HFF-Myc (cell line): ENCODE data around the gene NUDCD3.

Source experiments
- DNase-seq: peaks from one replicate; pipeline ENCODE4 v3.0.0-alpha.2; 2011; ENCODE audit warnings: low read depth; ENCODE audit errors: extremely low read depth
- H3K4me3 ChIP-seq: replicated peaks from 2 replicates; pipeline ENCODE4 v1.5.1; 2011; ENCODE audit warnings: low read depth, mild to moderate bottlenecking, control low read depth, low read length
- TF ChIP-seq, protein P1 (sequence below): IDR thresholded peaks from 2 replicates; pipeline ENCODE4 v1.5.1; 2012; ENCODE audit warnings: mild to moderate bottlenecking, low read depth, low read length, control low read depth; ENCODE audit errors: missing control alignments

The NUDCD3 gene

DNA sequence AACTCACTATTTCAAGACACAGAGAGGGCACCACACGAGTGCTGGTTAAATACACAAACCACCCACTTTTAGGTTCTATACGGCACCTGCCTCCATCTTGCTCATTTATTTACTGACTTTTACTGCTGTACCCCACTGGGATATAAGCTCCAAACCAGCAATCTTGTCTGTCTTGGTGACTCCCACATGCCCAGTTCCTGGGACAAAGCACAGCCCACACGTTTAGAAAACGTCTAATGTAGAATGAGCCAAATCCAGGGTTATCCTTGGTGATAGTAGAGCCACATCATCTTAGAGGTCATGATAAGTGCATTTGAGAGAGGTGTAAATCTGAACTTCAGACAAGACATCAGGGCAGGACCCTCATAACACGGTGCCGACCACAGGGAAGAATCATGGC lies 73.5 kb downstream of the NUDCD3 start:
- H3K4me3 ChIP-seq: no peak overlapping the region
- no peak for DNase-seq
- TF ChIP-seq, protein P1, sequence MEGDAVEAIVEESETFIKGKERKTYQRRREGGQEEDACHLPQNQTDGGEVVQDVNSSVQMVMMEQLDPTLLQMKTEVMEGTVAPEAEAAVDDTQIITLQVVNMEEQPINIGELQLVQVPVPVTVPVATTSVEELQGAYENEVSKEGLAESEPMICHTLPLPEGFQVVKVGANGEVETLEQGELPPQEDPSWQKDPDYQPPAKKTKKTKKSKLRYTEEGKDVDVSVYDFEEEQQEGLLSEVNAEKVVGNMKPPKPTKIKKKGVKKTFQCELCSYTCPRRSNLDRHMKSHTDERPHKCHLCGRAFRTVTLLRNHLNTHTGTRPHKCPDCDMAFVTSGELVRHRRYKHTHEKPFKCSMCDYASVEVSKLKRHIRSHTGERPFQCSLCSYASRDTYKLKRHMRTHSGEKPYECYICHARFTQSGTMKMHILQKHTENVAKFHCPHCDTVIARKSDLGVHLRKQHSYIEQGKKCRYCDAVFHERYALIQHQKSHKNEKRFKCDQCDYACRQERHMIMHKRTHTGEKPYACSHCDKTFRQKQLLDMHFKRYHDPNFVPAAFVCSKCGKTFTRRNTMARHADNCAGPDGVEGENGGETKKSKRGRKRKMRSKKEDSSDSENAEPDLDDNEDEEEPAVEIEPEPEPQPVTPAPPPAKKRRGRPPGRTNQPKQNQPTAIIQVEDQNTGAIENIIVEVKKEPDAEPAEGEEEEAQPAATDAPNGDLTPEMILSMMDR: no peak

DNA sequence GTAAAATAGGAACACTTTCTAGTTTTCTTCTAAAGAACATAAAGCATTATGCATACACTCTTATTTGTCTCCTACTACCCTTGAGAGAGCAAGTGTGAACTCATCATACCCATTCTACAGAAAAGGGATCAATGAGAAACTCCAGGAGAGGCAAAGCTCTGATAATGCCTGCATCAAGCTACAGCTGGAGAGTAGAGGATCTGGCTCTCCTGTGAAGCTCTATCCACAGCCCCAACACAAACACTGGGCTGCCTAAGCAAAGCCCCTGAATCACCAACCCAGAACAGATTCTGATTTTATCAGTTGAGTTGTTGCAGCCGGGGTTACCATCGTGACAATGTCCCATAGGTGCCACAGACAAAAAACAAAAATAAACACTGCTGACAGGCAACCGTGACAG lies 74.9 kb downstream of the NUDCD3 start:
- TF ChIP-seq, protein P1: no peak
- no peak overlapping the region for H3K4me3 ChIP-seq
- DNase-seq: no peak

DNA sequence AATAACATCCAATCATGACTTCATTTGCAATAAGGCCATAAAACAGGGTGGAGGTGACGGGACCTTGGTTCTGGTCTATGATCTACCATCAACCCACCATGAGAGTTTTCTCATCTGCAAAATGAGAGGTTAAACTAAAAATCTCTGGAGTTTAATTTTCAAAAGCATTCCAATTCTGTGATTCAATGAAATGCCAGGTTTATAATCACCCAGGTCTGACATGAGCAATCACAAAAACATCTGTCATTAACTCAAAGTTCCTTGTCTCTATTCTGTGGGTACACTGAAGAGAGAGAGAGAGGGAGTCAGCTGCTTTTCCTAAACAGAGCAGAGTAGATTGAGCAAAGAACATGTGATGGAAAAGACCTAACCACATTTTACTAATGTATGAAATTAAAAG lies 75.4 kb downstream of the NUDCD3 start:
- no peak overlapping the region for H3K4me3 ChIP-seq
- TF ChIP-seq, protein P1: no peak
- no peak for DNase-seq

DNA sequence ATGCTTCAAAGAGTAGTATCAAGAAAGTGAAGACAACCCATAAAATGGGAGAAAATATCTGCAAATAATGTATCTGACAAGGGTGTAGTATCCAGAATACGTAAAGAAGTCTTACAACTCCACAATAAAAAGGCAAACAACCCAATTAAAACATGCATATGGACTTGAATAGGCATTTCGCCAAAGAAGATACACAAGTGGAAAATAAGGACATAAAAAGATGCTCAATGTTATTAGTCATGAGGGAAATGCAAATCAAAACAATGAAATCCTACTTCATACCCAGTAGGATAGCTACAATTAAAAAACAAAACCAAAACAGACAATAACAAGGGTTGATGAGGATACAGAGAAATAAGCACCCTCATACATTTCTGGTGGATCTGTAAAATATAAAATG lies 79.2 kb downstream of the NUDCD3 start:
- no peak for DNase-seq
- TF ChIP-seq, protein P1: no peak

DNA sequence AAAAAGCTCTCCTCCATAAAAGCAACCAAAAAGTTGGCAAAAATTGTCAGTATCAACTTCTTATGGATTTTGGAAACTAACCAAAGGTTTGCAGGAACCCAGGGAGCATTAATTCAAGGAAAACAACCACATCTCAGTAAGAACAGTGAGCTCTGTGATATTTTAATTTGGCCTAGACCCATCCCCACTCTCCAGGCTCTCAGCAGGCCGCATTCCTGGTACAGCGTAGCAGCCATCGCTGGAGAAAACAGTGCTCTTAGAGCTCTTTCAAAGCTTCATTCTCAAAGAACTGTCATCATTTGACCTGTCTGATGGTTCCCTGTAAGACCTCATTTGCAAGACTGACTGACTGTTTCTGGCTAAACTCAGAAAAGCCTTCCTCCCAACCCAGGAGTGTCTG lies 81.9 kb downstream of the NUDCD3 start:
- TF ChIP-seq, protein P1: no peak
- DNase-seq: no peak
- no peak overlapping the region for H3K4me3 ChIP-seq

More for the DNA sequence above, 79.2 kb downstream of the NUDCD3 start:
- H3K4me3 ChIP-seq: no peak overlapping the region

DNA sequence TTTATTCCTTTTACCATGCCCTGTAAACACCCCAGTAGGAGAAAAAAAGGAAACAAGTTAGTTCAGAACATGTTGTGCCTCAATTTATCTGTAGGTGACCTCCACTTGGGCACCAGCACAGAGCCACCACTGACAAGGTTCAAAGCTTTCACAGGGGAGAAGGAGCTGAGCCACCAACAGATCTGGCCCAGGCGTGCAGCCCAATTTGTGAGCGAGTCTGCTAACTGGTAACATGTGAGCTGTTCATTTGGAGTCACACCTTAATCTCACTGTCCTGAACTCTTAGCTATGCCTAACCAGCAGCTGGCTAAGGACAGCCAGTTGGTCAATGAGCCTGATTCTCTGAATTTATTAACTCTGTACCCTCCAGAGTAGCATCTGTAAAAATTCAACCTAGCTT lies 86.7 kb downstream of the NUDCD3 start:
- no peak for DNase-seq
- H3K4me3 ChIP-seq: no peak overlapping the region
- TF ChIP-seq, protein P1: no peak

DNA sequence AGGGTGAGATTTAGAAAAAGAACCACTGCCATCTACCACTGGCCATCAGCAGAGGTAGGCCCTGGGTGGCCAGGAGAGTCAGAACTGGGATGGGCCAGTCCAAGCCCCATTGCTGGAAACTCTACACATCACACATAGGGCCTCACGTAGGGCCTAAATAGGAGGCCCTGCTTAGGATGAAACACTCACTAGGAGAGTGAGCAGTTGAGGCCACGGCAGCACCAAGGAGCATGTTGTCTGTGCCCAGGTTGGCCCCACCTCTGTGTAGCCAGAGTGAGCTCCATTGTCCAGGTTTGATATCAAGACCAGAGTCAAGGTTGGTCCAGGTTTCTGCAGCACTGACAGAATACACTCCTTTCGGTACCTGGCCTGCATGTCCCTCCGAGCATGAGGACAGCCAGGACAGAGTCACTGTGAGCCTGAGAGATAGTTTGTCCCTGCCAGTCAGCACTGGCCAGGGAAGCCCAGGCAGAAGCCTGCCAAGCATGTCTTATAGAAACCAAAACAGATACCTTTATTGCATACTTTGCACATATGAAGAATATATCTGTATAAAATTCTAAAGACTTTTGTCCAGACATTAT lies 87.2 kb downstream of the NUDCD3 start:
- H3K4me3 ChIP-seq: no peak overlapping the region
- no peak for DNase-seq
- TF ChIP-seq, protein P1: no peak
